OCI-LY7 (cell line): ENCODE data around the gene ABR. TPM values are rescaled to one million over a fixed set of nuclear protein-coding genes. Genes with fewer than 3 reads are reported as not detected.

Experiments
- BruUV-seq: library from RNA; stranded (reverse); fragments of 400-500 nt; replicated peaks from 2 replicates; lab custom pipeline; 2021; lab: Mats Ljungman, UMichigan
- CTCF ChIA-PET: fragments of 300-600 bp; sonication (Branson Sonifier 250); formaldehyde crosslinking; loops from one replicate; lab custom pipeline; 2022; ENCODE audit warnings: antibody characterized with exemption; ENCODE audit not compliant: unreplicated experiment; lab: Charles Lee
- POLR2A ChIA-PET: fragments of 300-600 bp; sonication (Branson Sonifier 250); formaldehyde crosslinking; loops from one replicate; lab custom pipeline; 2022; ENCODE audit warnings: antibody characterized with exemption; lab: Charles Lee
- DNase-seq: peaks from one replicate; pipeline ENCODE4 v3.0.0-alpha.2; 2015; ENCODE audit warnings: low spot score
- H2AFZ ChIP-seq: fragments of 200-600 bp; sonication (generic), shearing (Covaris generic); 2 replicates; pipeline ENCODE4 v1.6.1; 2014; ENCODE audit warnings: mild to moderate bottlenecking, antibody characterized with exemption, low read length, moderate library complexity
- H3K27ac ChIP-seq: fragments of 200-600 bp; sonication (generic); 2 replicates; pipeline ENCODE4 v1.5.1; 2014; ENCODE audit warnings: mixed run types, low read depth, mild to moderate bottlenecking, moderate library complexity, low read length, inconsistent platforms; ENCODE audit not compliant: poor library complexity, severe bottlenecking
- H3K36me3 ChIP-seq: fragments of 200-600 bp; sonication (generic); 2 replicates; pipeline ENCODE4 v1.6.1; 2014; ENCODE audit warnings: mild to moderate bottlenecking, antibody characterized with exemption, low read length, moderate library complexity, mixed read lengths; ENCODE audit not compliant: insufficient read depth
- H3K4me1 ChIP-seq: fragments of 200-600 bp; sonication (generic); 2 replicates; pipeline ENCODE4 v1.5.1; 2014; ENCODE audit warnings: mild to moderate bottlenecking, low read length; ENCODE audit not compliant: insufficient read depth, poor library complexity, severe bottlenecking
- H3K4me2 ChIP-seq: fragments of 200-600 bp; sonication (generic); 2 replicates; pipeline ENCODE4 v1.6.1; 2014; ENCODE audit warnings: mild to moderate bottlenecking, low read length
- H3K4me3 ChIP-seq: fragments of 200-600 bp; sonication (generic); 2 replicates; pipeline ENCODE4 v1.5.1; 2014; ENCODE audit warnings: mild to moderate bottlenecking, low read depth, low read length; ENCODE audit not compliant: poor library complexity, severe bottlenecking
- H3K79me2 ChIP-seq: fragments of 200-600 bp; sonication (generic); 2 replicates; pipeline ENCODE4 v1.6.1; 2016; ENCODE audit warnings: low read depth, mild to moderate bottlenecking, low read length, moderate library complexity, mixed read lengths; ENCODE audit not compliant: insufficient read depth
- H3K9me2 ChIP-seq: fragments of 200-600 bp; sonication (generic); 2 replicates; pipeline ENCODE4 v1.6.1; 2016; ENCODE audit warnings: mild to moderate bottlenecking, low read length, mixed read lengths; ENCODE audit not compliant: insufficient read depth
- H3K9me3 ChIP-seq: fragments of 200-600 bp; sonication (generic); 2 replicates; pipeline ENCODE4 v1.6.1; 2014; ENCODE audit warnings: mild to moderate bottlenecking, mixed run types, low read length, mixed read lengths
- H4K20me1 ChIP-seq: fragments of 200-600 bp; sonication (generic); 2 replicates; pipeline ENCODE4 v1.6.1; 2014; ENCODE audit warnings: mild to moderate bottlenecking, antibody characterized with exemption, low read length, moderate library complexity, mixed read lengths; ENCODE audit not compliant: insufficient read depth
- EZH2phosphoT487 ChIP-seq: fragments of 200-600 bp; sonication (generic); IDR thresholded peaks from 2 replicates; pipeline ENCODE4 v1.6.1; 2018; ENCODE audit warnings: low read depth, borderline replicate concordance, mild to moderate bottlenecking, mixed run types, antibody characterized with exemption, low read length, moderate library complexity, mixed read lengths
- intact Hi-C: fragments of 100-400 bp; cut with micrococcal nuclease; formaldehyde crosslinking; loops from one replicate; pipeline ENCODE4 v1.10.0; 2022; ENCODE audit not compliant: unreplicated experiment
- total RNA-seq, 2 experiments: library from RNA; depleted of rRNA in 1 of 2; stranded (reverse); fragments of >200 nt in 1 of 2; shearing (Covaris generic) in 1 of 2; gene quantifications; 2 replicates each; pipeline ENCODE4 v1.2.3, GENCODE V29; 2014 to 2022
- TF ChIP-seq, protein P1 (sequence below): fragments of 200-600 bp; sonication (generic); conservative IDR thresholded peaks from 2 replicates; pipeline ENCODE4 v1.5.1; 2014; ENCODE audit warnings: mild to moderate bottlenecking, antibody characterized with exemption, low read length, moderate library complexity, mixed read lengths

The ABR gene
- total RNA-seq, 2 experiments from 2014 or later: 164 to 181 TPM

DNA sequence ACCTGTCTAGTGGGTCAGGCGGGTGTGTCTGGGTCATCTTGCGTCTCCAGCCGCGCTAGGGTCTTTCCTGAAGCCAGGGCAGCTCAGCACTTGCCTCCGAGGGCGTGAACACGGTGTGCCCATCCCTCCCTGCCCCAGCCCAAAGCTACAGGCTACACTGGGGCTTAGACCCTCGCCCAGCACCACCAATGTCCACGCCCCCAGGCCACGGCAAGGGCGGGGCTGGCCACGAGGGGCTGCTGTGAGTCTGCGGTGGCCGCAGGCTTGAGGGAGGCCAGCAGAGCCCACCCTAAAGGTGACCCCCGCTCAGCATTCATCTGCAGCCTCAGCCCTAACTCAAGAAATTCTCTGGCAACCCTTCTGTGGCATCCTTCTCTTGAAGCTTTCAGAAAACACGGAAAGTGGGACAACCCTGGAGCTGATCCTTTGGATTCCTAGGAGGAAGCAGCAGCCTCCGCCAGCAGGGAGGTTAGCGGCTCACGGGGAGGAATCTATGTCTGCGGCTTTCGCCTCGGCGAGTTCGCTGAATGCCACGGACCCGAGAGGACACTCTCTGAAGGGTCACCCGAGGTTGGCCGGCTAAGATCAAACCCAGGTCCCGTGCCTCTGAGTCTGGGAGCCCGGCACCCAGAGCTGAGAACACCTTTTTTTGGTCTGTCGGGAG is 141.2 kb downstream of the ABR start:
- intact Hi-C loops: no loop called here
- Histone ChIP-seq H3K4me1 (no peaks in the 10 kb centered on the region), H4K20me1 (no peaks in the 10 kb centered on the region), H3K36me3 (peaks cover 68% of the 10 kb centered on the region), H3K9me3 (no peaks in the 10 kb centered on the region), H3K4me3 (no peak overlapping the region), H2AFZ (no peak overlapping the region), H3K4me2 (no peak overlapping the region), H3K27ac (no peak overlapping the region), H3K79me2 (no peaks in the 10 kb centered on the region), H3K9me2 (no peaks in the 10 kb centered on the region)
- ChIA-PET CTCF (no interaction called here), POLR2A (no interaction called here)
- TF ChIP-seq EZH2phosphoT487: no peak
- TF ChIP-seq, protein P1, sequence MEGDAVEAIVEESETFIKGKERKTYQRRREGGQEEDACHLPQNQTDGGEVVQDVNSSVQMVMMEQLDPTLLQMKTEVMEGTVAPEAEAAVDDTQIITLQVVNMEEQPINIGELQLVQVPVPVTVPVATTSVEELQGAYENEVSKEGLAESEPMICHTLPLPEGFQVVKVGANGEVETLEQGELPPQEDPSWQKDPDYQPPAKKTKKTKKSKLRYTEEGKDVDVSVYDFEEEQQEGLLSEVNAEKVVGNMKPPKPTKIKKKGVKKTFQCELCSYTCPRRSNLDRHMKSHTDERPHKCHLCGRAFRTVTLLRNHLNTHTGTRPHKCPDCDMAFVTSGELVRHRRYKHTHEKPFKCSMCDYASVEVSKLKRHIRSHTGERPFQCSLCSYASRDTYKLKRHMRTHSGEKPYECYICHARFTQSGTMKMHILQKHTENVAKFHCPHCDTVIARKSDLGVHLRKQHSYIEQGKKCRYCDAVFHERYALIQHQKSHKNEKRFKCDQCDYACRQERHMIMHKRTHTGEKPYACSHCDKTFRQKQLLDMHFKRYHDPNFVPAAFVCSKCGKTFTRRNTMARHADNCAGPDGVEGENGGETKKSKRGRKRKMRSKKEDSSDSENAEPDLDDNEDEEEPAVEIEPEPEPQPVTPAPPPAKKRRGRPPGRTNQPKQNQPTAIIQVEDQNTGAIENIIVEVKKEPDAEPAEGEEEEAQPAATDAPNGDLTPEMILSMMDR: no peak
- no peak for DNase-seq
- BruUV-seq: no TSS peak

DNA sequence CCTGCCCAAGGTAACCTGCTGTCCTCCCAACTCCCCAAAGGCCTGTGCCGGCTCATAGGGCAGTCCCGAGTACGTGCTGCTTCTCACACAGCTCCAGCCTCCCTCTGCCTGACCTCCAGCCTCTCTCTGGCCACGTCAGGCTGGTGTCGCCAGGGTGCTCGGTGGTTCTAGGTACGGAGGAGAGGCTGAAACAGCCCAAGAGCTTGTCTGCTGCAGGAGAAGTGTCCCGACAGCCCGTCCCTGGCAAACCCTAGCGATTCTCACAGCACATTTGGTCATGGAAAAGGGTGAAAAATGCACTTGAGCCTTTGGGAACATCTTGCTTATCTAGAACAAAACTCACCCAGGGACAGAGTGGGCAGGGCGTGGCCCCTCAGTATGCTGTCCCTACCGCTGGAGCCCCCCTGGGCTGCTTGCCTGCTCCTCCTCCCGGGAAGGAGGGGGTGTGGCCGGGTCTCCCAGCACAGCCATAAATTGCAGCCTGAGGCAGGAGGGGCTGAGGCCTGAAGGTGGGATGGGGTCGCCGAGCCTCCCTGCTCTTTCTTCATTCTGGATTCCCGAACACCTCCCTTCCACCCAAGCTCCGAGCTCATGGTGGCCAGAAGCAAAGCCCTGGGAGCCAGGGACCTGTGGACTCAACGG is 142.4 kb downstream of the ABR start:
- ChIA-PET CTCF (no interaction called here), POLR2A (no interaction called here)
- Histone ChIP-seq H3K9me3 (no peaks in the 10 kb centered on the region), H3K4me3 (no peak overlapping the region), H3K27ac (no peak overlapping the region), H3K79me2 (no peaks in the 10 kb centered on the region), H2AFZ (no peak overlapping the region), H3K36me3 (peaks cover 67% of the 10 kb centered on the region), H3K4me1 (no peaks in the 10 kb centered on the region), H3K4me2 (no peak overlapping the region), H4K20me1 (no peaks in the 10 kb centered on the region), H3K9me2 (no peaks in the 10 kb centered on the region)
- no TSS peak for BruUV-seq
- intact Hi-C loops: no loop called here
- no peak for TF ChIP-seq EZH2phosphoT487
- TF ChIP-seq, protein P1: no peak
- no peak for DNase-seq

DNA sequence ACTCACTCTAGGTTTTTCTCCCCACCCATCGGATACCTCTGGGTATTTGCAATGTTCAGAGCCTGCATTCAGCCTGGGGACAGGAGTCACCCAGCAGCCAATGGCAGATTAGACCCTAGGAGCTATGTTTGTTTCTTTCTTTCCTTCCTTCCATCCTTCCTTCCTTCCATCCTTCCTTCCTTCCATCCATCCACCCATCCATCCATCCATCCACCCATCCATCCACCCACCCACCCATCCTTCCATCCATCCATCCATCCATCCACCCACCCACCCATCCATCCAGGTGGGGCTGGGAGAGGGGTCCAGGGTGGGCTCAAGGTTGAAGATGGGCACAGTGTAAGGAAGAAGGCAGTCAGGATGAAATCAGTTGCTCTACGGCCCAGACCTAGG is 142.9 kb downstream of the ABR start:
- no peak for TF ChIP-seq EZH2phosphoT487
- TF ChIP-seq, protein P1: no peak
- no peaks in the 10 kb centered on the region for H3K9me2 ChIP-seq
- BruUV-seq: no TSS peak
- no peaks in the 10 kb centered on the region for H4K20me1 ChIP-seq
- no peaks in the 10 kb centered on the region for H3K9me3 ChIP-seq
- ChIA-PET CTCF (no interaction called here), POLR2A (no interaction called here)
- intact Hi-C loops: no loop called here
- no peak for DNase-seq
- no peaks in the 10 kb centered on the region for H3K79me2 ChIP-seq
- H3K27ac ChIP-seq: no peak overlapping the region
- peaks cover 61% of the 10 kb centered on the region for H3K36me3 ChIP-seq
- H3K4me1 ChIP-seq: no peaks in the 10 kb centered on the region
- H2AFZ ChIP-seq: no peak overlapping the region
- H3K4me2 ChIP-seq: no peak overlapping the region
- no peak overlapping the region for H3K4me3 ChIP-seq
